Thymus (tissue), 11 donors: ENCODE measurements around the gene TTLL11. TPM values are rescaled to one million over a fixed set of nuclear protein-coding genes. Genes with fewer than 3 reads are reported as not detected.

Experiments
- DNase-seq, 9 donors: peaks; one replicate each; pipeline ENCODE4 v3.0.0-alpha.2; 2013; ENCODE audit warnings: low spot score in 9 of 9, low read depth in 6 of 9, missing footprints in 1 of 9
- H3K27ac ChIP-seq, 2 donors: one replicate each; pipeline ENCODE4 v1.5.1; 2013; ENCODE audit warnings: control low read depth in 1 of 2, low read depth in 1 of 2, low read length in 1 of 2, mild to moderate bottlenecking in 1 of 2, moderate library complexity in 1 of 2
- H3K27me3 ChIP-seq, 2 donors: one replicate each; pipeline ENCODE4 v1.5.1; 2013; ENCODE audit warnings: low read length in 1 of 2; ENCODE audit not compliant: control insufficient read depth in 2 of 2, insufficient read depth in 1 of 2
- H3K36me3 ChIP-seq, 2 donors: one replicate each; pipeline ENCODE4 v1.5.1; 2013; ENCODE audit warnings: low read length in 1 of 2, mild to moderate bottlenecking in 1 of 2, moderate library complexity in 1 of 2; ENCODE audit not compliant: control insufficient read depth in 2 of 2, insufficient read depth in 2 of 2
- H3K4me1 ChIP-seq, 2 donors: one replicate each; pipeline ENCODE4 v1.5.1; 2013; ENCODE audit warnings: low read length in 2 of 2; ENCODE audit not compliant: control insufficient read depth in 2 of 2, insufficient read depth in 2 of 2
- H3K4me3 ChIP-seq, 2 donors: one replicate each; pipeline ENCODE4 v1.5.1; 2013; ENCODE audit warnings: low read length in 2 of 2, control low read depth in 1 of 2, mild to moderate bottlenecking in 1 of 2
- H3K9me3 ChIP-seq, 2 donors: one replicate each; pipeline ENCODE4 v1.5.1; 2013; ENCODE audit warnings: low read length in 1 of 2, mild to moderate bottlenecking in 1 of 2; ENCODE audit not compliant: control insufficient read depth in 2 of 2, insufficient read depth in 1 of 2
- WGBS: extraction: QIAGEN DNeasy Blood & Tissue Kit; methylation state at CpG from one replicate; pipeline ENCODE4 v1.1.7; 2013; 5-methylcytosine and 5-hydroxymethylcytosine counted together
- polyA plus RNA-seq: library from polyadenylated mRNA; stranded (reverse); fragments of 200-250 nt; gene quantifications from one replicate; pipeline ENCODE4 v1.2.3, GENCODE V29; 2013
- total RNA-seq: library from RNA; stranded (reverse); fragments of 120-200 nt; gene quantifications from one replicate; pipeline ENCODE4 v1.2.4, GENCODE V29; 2013
- donor health status: healthy.

TTLL11 gene
- total and polyA plus RNA-seq, 2 donors, result 2.1 to 4.0 TPM

DNA sequence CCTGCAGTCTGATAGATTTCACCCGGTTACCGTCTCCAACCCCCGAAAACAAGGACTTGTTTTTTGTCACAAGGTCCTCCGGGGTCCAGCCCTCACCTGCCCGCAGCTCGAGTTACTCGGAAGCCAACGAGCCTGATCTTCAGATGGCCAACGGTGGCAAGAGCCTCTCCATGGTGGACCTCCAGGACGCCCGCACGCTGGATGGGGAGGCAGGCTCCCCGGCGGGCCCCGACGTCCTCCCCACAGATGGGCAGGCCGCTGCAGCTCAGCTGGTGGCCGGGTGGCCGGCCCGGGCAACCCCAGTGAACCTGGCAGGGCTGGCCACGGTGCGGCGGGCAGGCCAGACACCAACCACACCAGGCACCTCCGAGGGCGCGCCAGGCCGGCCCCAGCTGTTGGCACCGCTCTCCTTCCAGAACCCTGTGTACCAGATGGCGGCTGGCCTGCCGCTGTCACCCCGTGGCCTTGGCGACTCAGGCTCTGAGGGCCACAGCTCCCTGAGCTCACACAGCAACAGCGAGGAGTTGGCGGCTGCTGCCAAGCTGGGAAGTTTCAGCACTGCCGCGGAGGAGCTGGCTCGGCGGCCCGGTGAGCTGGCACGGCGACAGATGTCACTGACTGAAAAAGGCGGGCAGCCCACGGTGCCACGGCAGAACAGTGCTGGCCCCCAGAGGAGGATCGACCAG, 320.4 kb downstream of the TTLL11 start:
- 97% methylated on average over 45 of the region's 45 CpGs for WGBS
- Histone ChIP-seq H3K4me3 (no peak overlapping the region), H3K27me3 (no peaks in the 10 kb centered on the region), H3K4me1 (peaks cover 0 to 15% of the 10 kb centered on the region in 2 donors), H3K9me3 (peaks cover 0 to 2% of the 10 kb centered on the region in 2 donors), H3K36me3 (peaks cover 48 to 49% of the 10 kb centered on the region in 2 donors), H3K27ac (no peak overlapping the region)
- no peak for DNase-seq

Other genes with a start within 250 kb of the TTLL11 start
- gene NDUFA8, start 66.5 kb upstream of the TTLL11 start, total RNA-seq, result 42.8 TPM
- 55.9 TPM for gene NDUFA8, start 66.5 kb upstream of the TTLL11 start, polyA plus RNA-seq
- gene MORN5, start 66.6 kb upstream of the TTLL11 start, total RNA-seq, result not detected
- 0.21 TPM for gene MORN5, start 66.6 kb upstream of the TTLL11 start, polyA plus RNA-seq
- 0.47 TPM for gene LHX6, start 135.6 kb upstream of the TTLL11 start, total RNA-seq
- 1.1 TPM for gene LHX6, start 135.6 kb upstream of the TTLL11 start, polyA plus RNA-seq
- 11.6 TPM for gene RBM18, start 171.5 kb upstream of the TTLL11 start, total RNA-seq
- 10.6 TPM for gene RBM18, start 171.5 kb upstream of the TTLL11 start, polyA plus RNA-seq
- 34.7 TPM for gene MRRF, start 171.6 kb upstream of the TTLL11 start, total RNA-seq
- gene MRRF, start 171.6 kb upstream of the TTLL11 start, polyA plus RNA-seq, result 27.0 TPM